SK-N-SH treated with all-trans-retinoic acid at 6 μM for 48 hours (cell line): Measurements from ENCODE around the gene LRRK1.

ENCODE experiments used
- RARB ChIP-seq: fragments of 250-450 bp; sonication (Bioruptor Pico); IDR thresholded peaks from 2 replicates; pipeline ENCODE4 v1.8.0; 2021; ENCODE audit warnings: mild to moderate bottlenecking, moderate library complexity
- ZC3H10 ChIP-seq: fragments of 250-450 bp; sonication (Bioruptor Pico); IDR thresholded peaks from 2 replicates; pipeline ENCODE4 v1.5.1; 2021; ENCODE audit warnings: mild to moderate bottlenecking, moderate library complexity

DNA sequence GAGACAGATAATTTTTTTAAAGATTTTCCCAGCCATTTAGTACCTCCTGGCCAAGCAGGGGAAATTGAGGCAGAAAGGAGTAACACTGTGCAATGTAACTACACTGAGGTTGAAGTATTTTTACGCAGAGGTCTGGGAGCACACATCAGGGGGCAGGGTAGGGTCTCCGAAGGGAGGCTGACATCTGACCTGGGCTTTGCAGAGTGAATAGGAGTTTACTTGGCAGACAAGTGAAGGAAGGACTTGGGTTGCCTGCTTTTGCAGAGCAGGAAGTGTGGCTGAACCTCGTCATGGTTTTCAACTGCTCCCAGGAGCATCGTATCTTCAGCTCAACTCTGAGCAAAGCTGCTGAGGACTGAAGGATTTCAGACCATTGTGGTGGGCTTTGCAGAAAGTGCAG lies 66.2 kb downstream of the LRRK1 start:
- TF ChIP-seq ZC3H10 (CRISPR knock-in tag) (no peak), RARB (no peak)
